Kidney epithelial cell (primary cell): ENCODE results near the gene AVPR1B. TPM values are rescaled to one million over a fixed set of nuclear protein-coding genes. Genes with fewer than 3 reads are reported as not detected.

Experiments used
- DNase-seq: peaks from one replicate; pipeline ENCODE4 v3.0.0-alpha.2; 2010; ENCODE audit warnings: low read depth
- H3K27me3 ChIP-seq: 2 replicates; pipeline ENCODE4 v1.6.0; 2011; ENCODE audit warnings: low read length; ENCODE audit not compliant: control insufficient read depth, insufficient read depth
- H3K36me3 ChIP-seq: 2 replicates; pipeline ENCODE4 v1.5.1; 2011; ENCODE audit warnings: low read length; ENCODE audit not compliant: control insufficient read depth, insufficient read depth
- H3K4me3 ChIP-seq: 2 replicates; pipeline ENCODE4 v1.5.1; 2011; ENCODE audit warnings: low read depth, mild to moderate bottlenecking, control low read depth, low read length
- total RNA-seq: library from RNA; depleted of rRNA; stranded (reverse); fragments of >200 nt; gene quantifications from 2 replicates; pipeline ENCODE4 v1.2.3, GENCODE V29; 2015
- TF ChIP-seq, protein P1 (sequence below): IDR thresholded peaks from 2 replicates; pipeline ENCODE4 v1.5.1; 2011; ENCODE audit warnings: mild to moderate bottlenecking, moderate library complexity, low read length, control low read depth, inconsistent platforms; ENCODE audit not compliant: insufficient read depth, poor library complexity, severe bottlenecking

The AVPR1B gene
- total RNA-seq, 1 donor from 2014 or later, result not detected

- no peak for DNase-seq
- TF ChIP-seq, protein P1, sequence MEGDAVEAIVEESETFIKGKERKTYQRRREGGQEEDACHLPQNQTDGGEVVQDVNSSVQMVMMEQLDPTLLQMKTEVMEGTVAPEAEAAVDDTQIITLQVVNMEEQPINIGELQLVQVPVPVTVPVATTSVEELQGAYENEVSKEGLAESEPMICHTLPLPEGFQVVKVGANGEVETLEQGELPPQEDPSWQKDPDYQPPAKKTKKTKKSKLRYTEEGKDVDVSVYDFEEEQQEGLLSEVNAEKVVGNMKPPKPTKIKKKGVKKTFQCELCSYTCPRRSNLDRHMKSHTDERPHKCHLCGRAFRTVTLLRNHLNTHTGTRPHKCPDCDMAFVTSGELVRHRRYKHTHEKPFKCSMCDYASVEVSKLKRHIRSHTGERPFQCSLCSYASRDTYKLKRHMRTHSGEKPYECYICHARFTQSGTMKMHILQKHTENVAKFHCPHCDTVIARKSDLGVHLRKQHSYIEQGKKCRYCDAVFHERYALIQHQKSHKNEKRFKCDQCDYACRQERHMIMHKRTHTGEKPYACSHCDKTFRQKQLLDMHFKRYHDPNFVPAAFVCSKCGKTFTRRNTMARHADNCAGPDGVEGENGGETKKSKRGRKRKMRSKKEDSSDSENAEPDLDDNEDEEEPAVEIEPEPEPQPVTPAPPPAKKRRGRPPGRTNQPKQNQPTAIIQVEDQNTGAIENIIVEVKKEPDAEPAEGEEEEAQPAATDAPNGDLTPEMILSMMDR, result no peak
- no peaks in the 10 kb centered on the region for H3K27me3 ChIP-seq
- H3K4me3 ChIP-seq, result no peak overlapping the region
- no peaks in the 10 kb centered on the region for H3K36me3 ChIP-seq
Measured at GRCh38 chr1:206074839-206075238, 42.3 kb downstream of the AVPR1B start.

DNA sequence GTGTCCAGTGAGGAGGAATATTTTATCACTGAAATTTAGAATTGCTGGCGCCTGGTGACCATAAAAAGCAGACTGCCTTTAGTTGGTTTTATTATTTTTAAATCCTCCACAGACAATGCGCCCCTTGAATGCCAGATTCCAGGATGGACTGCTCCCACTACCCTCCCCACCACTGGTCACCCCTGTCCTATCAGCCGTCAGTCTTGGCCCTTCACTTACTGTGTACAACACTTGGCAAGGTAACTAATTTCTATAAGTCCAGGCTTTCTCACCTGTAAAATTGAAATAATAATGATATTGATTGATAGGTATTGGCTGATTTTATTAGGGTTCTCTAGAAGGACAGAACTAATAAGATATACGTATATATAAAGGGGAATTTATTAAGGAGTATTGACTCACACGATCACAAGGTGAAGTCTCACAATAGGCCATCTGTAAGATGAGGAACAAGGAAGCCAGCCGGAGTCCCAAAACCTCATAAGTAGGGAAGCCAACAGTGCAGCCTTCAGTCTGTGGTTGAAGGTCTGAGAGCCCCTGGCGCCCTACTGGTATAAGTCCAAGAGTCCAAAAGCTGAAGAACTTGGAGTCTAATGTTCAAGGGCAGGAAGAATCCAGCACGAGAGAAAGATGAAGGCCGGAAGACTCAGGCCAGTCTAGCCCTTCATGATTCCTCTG lies 46.4 kb downstream of the AVPR1B start:
- no peak for DNase-seq
- TF ChIP-seq, protein P1, result no peak
- Histone ChIP-seq H3K4me3 (no peak overlapping the region), H3K27me3 (no peaks in the 10 kb centered on the region), H3K36me3 (no peaks in the 10 kb centered on the region)

DNA sequence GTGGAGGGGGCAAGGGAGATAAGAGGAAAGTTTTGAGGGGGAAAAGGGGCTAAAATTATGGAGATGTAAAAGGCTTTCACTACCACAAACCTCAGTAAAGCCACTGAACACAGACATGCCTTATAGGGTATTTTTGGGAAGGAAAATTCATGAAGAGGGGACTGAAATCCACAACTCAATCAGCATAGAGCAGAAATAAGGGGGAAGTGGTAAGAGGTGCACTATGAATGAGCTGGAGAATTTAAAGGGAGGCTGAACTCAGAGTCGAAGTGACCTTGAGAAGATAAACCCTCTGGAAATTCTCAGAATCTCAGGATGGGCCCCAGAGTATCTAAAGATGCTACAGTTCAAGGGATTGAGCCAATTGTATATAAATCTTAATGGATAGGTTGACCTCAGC lies 48.9 kb downstream of the AVPR1B start:
- Histone ChIP-seq H3K36me3 (peaks cover 1% of the 10 kb centered on the region), H3K4me3 (no peak overlapping the region), H3K27me3 (no peaks in the 10 kb centered on the region)
- TF ChIP-seq, protein P1, result no peak
- DNase-seq, result no peak

DNA sequence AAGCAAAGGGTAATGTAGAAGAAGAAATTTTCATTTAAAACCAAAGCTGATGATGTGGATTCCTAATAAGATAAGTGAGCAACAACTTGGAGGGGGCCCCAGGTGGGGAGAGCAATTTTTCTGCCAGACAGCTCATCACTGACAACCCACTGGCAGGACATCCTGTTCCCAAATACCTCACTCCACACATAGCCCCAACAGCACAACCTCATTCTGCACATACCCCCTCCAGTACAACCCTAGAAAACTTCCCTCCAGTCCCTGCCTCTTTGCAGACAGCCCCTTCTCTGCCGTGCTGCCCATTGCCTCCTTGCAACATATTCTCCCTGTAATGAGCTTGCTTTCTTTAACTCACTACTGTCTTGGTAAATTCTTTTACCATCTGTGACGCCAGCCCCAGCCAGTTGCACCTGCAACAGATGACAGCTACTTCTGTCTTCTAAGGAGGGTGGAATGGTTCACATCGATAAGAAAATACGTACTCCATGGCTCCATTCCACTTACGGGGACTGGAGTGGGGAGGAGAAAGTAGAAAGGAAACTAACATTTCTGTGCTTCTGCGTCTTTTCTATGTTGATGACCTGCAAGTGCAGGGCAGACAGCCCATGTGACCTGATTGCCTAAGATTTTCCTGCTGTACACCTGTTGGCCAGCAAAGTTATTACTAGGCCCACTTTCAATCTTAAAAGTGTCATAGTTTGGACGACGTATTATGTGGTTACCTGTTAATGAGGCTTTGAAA lies 49.5 kb downstream of the AVPR1B start:
- Histone ChIP-seq H3K27me3 (no peaks in the 10 kb centered on the region), H3K4me3 (no peak overlapping the region), H3K36me3 (peaks cover 1% of the 10 kb centered on the region)
- TF ChIP-seq, protein P1, result no peak
- DNase-seq, result no peak

- H3K36me3 ChIP-seq, result peaks cover 1% of the 10 kb centered on the region
- H3K27me3 ChIP-seq, result no peaks in the 10 kb centered on the region
- no peak overlapping the region for H3K4me3 ChIP-seq
- TF ChIP-seq, protein P1, result no peak
- no peak for DNase-seq
Measured at GRCh38 chr1:206066479-206067171, 50.6 kb downstream of the AVPR1B start.
